Measurements from ENCODE around the gene AGBL1. TPM values are rescaled to one million over a fixed set of nuclear protein-coding genes. Genes with fewer than 3 reads are reported as not detected.

AGBL1 gene
- total and polyA plus RNA-seq, 2 donors (not counting 3 experiments of a cell fraction or from before 2014, with no cell fraction given): not detected

DNA sequence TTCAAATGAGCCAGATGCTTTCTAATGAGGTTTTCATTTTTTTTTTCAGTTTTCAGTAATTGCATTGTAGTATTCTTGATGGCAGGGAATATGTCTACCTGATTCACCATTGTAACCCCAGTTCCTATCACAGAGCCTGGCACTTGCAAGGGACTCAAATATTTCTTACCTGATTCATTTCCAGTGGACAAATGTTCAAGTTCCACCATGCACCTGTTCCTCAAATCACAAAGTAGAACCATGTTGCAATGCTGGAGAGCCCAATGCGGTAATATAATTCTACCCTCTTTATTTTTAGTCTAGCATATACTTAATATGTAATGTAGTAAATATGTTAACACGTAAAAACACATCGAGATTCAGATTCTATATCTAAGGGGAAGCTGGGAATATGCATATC is 722.6 kb downstream of the AGBL1 start:
- Histone ChIP-seq H3K36me3 (ENCODE audit: control insufficient read depth in 2 of 2, extremely low read depth in 1 of 2, insufficient read depth in 2 of 2, low read length in 2 of 2) (no peaks in the 10 kb centered on the region), H3K27me3 (ENCODE audit: control insufficient read depth in 2 of 2, insufficient read depth in 2 of 2, low read length in 2 of 2) (no peaks in the 10 kb centered on the region), H3K9me1 (replicated peaks; ENCODE audit: control insufficient read depth, extremely low read depth, insufficient read depth, low read length) (no peaks in the 10 kb centered on the region), H2AFZ (ENCODE audit: low read depth, low read length) (no peak overlapping the region), H3K27ac (ENCODE audit: insufficient read depth, low read depth, low read length) (no peak overlapping the region), H3K9ac (replicated peaks; ENCODE audit: extremely low read depth, insufficient read depth, low read length) (no peak overlapping the region), H3K4me1 (ENCODE audit: control insufficient read depth, extremely low read depth, insufficient read depth, low read length) (no peaks in the 10 kb centered on the region), H3K4me3 (replicated peaks in 1 of 3; ENCODE audit: insufficient read depth in 1 of 3, low read depth in 1 of 3, low read length in 3 of 3) (no peak overlapping the region), H3K79me2 (ENCODE audit: control insufficient read depth, insufficient read depth, low read length) (no peaks in the 10 kb centered on the region), H3K9me3 (replicated peaks; ENCODE audit: control insufficient read depth, insufficient read depth, low read length) (peaks cover 5% of the 10 kb centered on the region), H4K20me1 (replicated peaks; ENCODE audit: control insufficient read depth, extremely low read depth, insufficient read depth, low read length) (no peaks in the 10 kb centered on the region), H3K4me2 (ENCODE audit: insufficient read depth, low read length) (no peak overlapping the region)
- TF ChIP-seq POLR2A (IDR thresholded peaks at IDR 0.05; ENCODE audit: low read depth, low read length) (no peak), EZH2 (IDR thresholded peaks at IDR 0.05; ENCODE audit: borderline replicate concordance, low read depth, low read length, severe bottlenecking) (no peak), JUN (IDR thresholded peaks at IDR 0.05; ENCODE audit: borderline replicate concordance, insufficient read depth, insufficient read length, low read depth) (no peak), FOS (IDR thresholded peaks at IDR 0.05; ENCODE audit: borderline replicate concordance, insufficient read depth, low read length) (no peak), MYC (IDR thresholded peaks at IDR 0.05; ENCODE audit: low read depth, low read length) (no peak), POLR2AphosphoS5 (IDR thresholded peaks at IDR 0.05; ENCODE audit: insufficient read depth, low read depth, low read length) (no peak), GATA2 (IDR thresholded peaks at IDR 0.05; ENCODE audit: insufficient read depth, insufficient read length, low read depth, low read length) (no peak), MAX (IDR thresholded peaks at IDR 0.05; ENCODE audit: insufficient read depth, insufficient read length) (no peak)
- TF ChIP-seq, protein P1, sequence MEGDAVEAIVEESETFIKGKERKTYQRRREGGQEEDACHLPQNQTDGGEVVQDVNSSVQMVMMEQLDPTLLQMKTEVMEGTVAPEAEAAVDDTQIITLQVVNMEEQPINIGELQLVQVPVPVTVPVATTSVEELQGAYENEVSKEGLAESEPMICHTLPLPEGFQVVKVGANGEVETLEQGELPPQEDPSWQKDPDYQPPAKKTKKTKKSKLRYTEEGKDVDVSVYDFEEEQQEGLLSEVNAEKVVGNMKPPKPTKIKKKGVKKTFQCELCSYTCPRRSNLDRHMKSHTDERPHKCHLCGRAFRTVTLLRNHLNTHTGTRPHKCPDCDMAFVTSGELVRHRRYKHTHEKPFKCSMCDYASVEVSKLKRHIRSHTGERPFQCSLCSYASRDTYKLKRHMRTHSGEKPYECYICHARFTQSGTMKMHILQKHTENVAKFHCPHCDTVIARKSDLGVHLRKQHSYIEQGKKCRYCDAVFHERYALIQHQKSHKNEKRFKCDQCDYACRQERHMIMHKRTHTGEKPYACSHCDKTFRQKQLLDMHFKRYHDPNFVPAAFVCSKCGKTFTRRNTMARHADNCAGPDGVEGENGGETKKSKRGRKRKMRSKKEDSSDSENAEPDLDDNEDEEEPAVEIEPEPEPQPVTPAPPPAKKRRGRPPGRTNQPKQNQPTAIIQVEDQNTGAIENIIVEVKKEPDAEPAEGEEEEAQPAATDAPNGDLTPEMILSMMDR (IDR thresholded peaks at IDR 0.05; ENCODE audit: extremely low read depth in 1 of 2, insufficient read depth in 1 of 2, low read depth in 1 of 2, low read length in 2 of 2): no peak
- ChIA-PET POLR2A (no interaction called here), CTCF (no interaction called here)
- DNase-seq (ENCODE audit: low read depth, low spot score) (no peak), FAIRE-seq (no peak)
- dilution Hi-C loops (cut with MboI; ENCODE audit: extremely low pct_ligation_motif_present, low sequenced_read_pairs) (no loop called here), intact Hi-C loops (cut with micrococcal nuclease) (no loop called here)
- BruUV-seq (replicated peaks): no TSS peak

Measured in endothelial cell of umbilical vein (primary cell).